Activated naive CD4-positive, alpha-beta T cell treated with anti-CD3 and anti-CD28 coated beads, Interleukin-2, amount 50 U/mL, for 72 hours (primary cell): Measurements from ENCODE around the gene SLC6A2. TPM values are rescaled to one million over a fixed set of nuclear protein-coding genes. Genes with fewer than 3 reads are reported as not detected.
"Not testable (repeated sequence)": the region's sequence is repeated elsewhere in the genome, so short reads cannot be mapped to it uniquely, and the experiment has no call there.

Experiments used
- ATAC-seq, 2 donors: fragments of 150-1000 bp; cut with Tn5 transposase; 2 replicates each; pipeline ENCODE4 v1.10.0; 2021; ENCODE audit warnings: mild to moderate bottlenecking in 2 of 2, moderate library complexity in 2 of 2
- DNase-seq, 2 donors: peaks; one replicate each; pipeline ENCODE4 v3.0.0; 2021 to 2022; ENCODE audit warnings: low spot score in 2 of 2
- H3K27ac Mint-ChIP-seq, 2 donors: one replicate each; pipeline ENCODE4 v1.8.0; 2022; ENCODE audit warnings: mild to moderate bottlenecking in 2 of 2, mixed read lengths in 2 of 2
- H3K36me3 Mint-ChIP-seq, 2 donors: one replicate each; pipeline ENCODE4 v1.8.0; 2022; ENCODE audit warnings: mixed read lengths in 2 of 2
- H3K9me3 Mint-ChIP-seq, 2 donors: one replicate each; pipeline ENCODE4 v1.8.0; 2022; ENCODE audit warnings: mixed read lengths in 2 of 2
- total RNA-seq, 2 donors: library from RNA; stranded (reverse); gene quantifications; one replicate each; pipeline ENCODE4 v1.2.3, GENCODE V29; 2022

The SLC6A2 gene
- total RNA-seq, 2 donors from 2014 or later = not detected

- no peaks in the 10 kb centered on the region for H3K36me3 Mint-ChIP-seq
- ATAC-seq (no peak), DNase-seq (no peak)
- no peaks in the 10 kb centered on the region for H3K9me3 Mint-ChIP-seq
- H3K27ac Mint-ChIP-seq = no peak overlapping the region
Measured at GRCh38 chr16:55725055-55725777, 69.4 kb downstream of the SLC6A2 start.

GRCh38 chr16:55728797-55729196 is 73.0 kb downstream of the SLC6A2 start:
- Mint-ChIP-seq H3K9me3 (no peaks in the 10 kb centered on the region), H3K36me3 (no peaks in the 10 kb centered on the region), H3K27ac (no peak overlapping the region)
- no peak for DNase-seq
- no peak for ATAC-seq

DNA sequence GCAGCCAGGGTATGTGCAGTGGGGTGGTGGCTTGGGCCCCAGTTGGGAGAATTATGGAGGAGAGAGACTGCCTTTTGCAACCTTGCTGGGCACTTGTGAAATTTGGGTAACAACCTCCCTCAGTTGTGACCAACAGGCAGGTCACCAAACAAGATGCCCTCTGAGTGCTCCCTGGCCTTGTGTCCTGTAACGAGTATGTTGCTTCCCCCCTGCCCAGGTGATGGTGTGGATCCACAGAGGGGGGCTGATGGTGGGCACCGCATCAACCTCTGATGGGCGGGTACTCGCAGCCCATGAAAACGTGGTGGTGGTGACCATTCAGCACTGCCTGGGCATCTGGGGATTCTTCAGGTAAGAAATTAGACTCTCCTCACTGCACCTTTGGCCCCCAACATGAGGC is 74.3 kb downstream of the SLC6A2 start:
- no peaks in the 10 kb centered on the region for H3K36me3 Mint-ChIP-seq
- no peak for ATAC-seq

DNA sequence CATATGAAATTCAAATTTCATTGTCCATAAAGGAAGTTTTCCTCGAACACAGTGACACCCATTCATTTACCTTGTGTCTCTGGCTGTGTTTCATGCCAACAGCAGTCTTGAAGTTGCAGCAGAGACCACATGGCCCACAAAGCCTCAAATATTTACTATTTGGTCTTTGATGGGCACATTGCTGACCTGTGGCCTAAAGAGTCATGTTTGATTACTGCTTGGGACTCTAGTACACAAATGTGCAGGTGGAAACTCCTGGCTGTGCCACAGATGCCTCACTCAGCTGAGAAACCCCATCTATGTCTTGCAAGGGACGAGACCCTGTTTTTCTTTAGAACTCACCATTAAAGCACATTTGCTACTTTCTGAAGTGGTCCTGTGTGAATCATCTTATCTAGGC is 76.7 kb downstream of the SLC6A2 start:
- H3K36me3 Mint-ChIP-seq = no peaks in the 10 kb centered on the region
- peaks cover 5% of the 10 kb centered on the region in 2 donors for H3K9me3 Mint-ChIP-seq
- ATAC-seq = no peak
- DNase-seq = no peak
- H3K27ac Mint-ChIP-seq = no peak overlapping the region

More for the DNA sequence above, 74.3 kb downstream of the SLC6A2 start:
- DNase-seq = no peak
- Mint-ChIP-seq H3K9me3 (peaks cover 2% of the 10 kb centered on the region in 2 donors), H3K27ac (no peak overlapping the region)

- no peaks in the 10 kb centered on the region for H3K36me3 Mint-ChIP-seq
- no peak for ATAC-seq
- DNase-seq = no peak
- H3K9me3 Mint-ChIP-seq = peaks cover 5% of the 10 kb centered on the region in 2 donors
- H3K27ac Mint-ChIP-seq = no peak overlapping the region
Measured at GRCh38 chr16:55734665-55735064, 78.9 kb downstream of the SLC6A2 start.

DNA sequence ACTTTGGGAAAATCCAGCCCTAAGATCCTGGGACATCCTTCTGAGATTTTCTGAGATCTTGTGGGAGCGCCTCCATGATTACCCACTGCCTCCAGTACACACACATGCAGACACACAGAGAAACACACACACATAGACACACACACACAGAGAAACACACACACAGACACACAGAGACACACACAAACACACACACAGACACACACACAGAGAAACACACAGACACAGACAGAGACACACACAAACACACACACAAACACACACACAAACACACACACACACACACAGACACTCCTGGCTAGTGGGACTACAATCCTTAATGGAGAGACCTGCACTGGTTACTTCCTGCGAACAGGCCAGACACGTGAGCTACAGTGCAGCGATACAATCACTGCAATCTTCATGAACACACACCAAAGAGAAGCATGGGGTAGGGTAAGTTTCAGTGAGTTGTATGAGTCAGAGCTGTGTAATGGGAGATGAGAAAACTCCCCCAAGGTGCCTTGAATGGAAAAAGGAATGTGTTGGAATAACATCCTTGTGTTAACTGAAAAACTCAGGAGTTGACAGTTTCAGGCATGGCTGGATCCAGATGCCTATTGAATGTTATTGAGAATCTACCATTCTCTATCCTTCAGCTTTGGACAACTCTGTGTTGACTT is 79.5 kb downstream of the SLC6A2 start:
- no peaks in the 10 kb centered on the region for H3K36me3 Mint-ChIP-seq
- ATAC-seq (no peak), DNase-seq (no peak)
- H3K27ac Mint-ChIP-seq = no peak overlapping the region
- peaks cover 5% of the 10 kb centered on the region in 2 donors for H3K9me3 Mint-ChIP-seq

GRCh38 chr16:55736671-55737070 is 80.9 kb downstream of the SLC6A2 start:
- H3K36me3 Mint-ChIP-seq = no peaks in the 10 kb centered on the region
- no peak overlapping the region for H3K27ac Mint-ChIP-seq
- DNase-seq (no peak), ATAC-seq (no peak)
- H3K9me3 Mint-ChIP-seq = peaks cover 5% of the 10 kb centered on the region in 2 donors

DNA sequence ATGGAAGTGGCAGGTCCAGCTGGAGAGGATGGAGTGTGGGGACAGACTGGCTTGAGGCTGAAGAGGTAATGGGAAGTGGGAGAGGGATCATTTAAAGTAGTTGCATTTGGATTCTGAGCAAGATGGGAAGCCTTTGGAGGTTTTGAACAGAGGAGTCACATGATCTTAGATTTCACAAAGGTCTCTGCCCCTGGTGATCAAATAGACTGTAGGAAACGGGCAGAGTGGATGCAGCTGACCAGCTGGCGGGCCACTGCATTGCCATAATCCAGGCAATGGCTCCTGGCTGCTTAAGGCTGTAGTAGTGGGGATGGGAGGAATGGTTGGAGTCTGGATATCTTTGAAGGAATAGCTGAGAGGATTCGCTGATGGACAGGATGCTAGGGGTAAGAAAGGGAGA is 81.5 kb downstream of the SLC6A2 start:
- Mint-ChIP-seq H3K27ac (no peak overlapping the region), H3K9me3 (peaks cover 5% of the 10 kb centered on the region in 2 donors), H3K36me3 (no peaks in the 10 kb centered on the region)
- no peak for DNase-seq
- no peak for ATAC-seq

DNA sequence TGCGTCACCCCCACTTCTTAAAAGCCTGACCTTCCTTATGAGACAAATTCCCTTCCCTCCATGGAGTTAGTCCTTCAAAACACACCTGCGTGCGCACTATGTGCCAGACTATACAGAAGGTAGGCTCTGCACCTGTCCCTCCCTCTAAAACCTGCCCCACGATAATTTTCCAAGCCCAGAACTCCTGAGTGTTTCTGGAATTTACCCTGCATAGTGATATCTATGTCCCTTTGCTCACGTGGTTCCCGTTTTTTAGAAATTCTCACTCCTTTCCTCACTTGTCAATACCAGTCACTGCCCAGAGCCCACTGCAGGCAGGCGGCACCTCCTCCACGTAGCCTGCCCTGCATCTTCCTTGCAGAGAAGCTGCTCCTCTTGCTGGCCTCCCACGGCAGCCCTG is 82.2 kb downstream of the SLC6A2 start:
- DNase-seq = no peak
- H3K36me3 Mint-ChIP-seq = no peaks in the 10 kb centered on the region
- no peak for ATAC-seq
- H3K27ac Mint-ChIP-seq = no peak overlapping the region
- H3K9me3 Mint-ChIP-seq = peaks cover 5% of the 10 kb centered on the region in 2 donors

GRCh38 chr16:55746081-55746480 is 90.3 kb downstream of the SLC6A2 start:
- Mint-ChIP-seq H3K27ac (no peak overlapping the region), H3K36me3 (no peaks in the 10 kb centered on the region), H3K9me3 (no peaks in the 10 kb centered on the region)
- DNase-seq = no peak
- ATAC-seq = no peak

GRCh38 chr16:55747785-55748184 is 92.0 kb downstream of the SLC6A2 start:
- ATAC-seq (no peak), DNase-seq (no peak)
- Mint-ChIP-seq H3K9me3 (peaks cover 4 to 8% of the 10 kb centered on the region in 2 donors), H3K27ac (no peak overlapping the region), H3K36me3 (peaks cover 0 to 8% of the 10 kb centered on the region in 2 donors)

- ATAC-seq, DNase-seq: not testable (repeated sequence)
- Mint-ChIP-seq H3K36me3 (peaks cover 12 to 30% of the 10 kb centered on the region in 2 donors), H3K27ac (peak overlapping the region; percentile 25 to 32), H3K9me3 (peaks cover 14 to 19% of the 10 kb centered on the region in 2 donors)
Measured at GRCh38 chr16:55752465-55753144, 96.8 kb downstream of the SLC6A2 start.

- peaks cover 12 to 30% of the 10 kb centered on the region in 2 donors for H3K36me3 Mint-ChIP-seq
- H3K27ac Mint-ChIP-seq = peak overlapping the region; percentile 32 to 65
- not testable (repeated sequence) for ATAC-seq, DNase-seq
- H3K9me3 Mint-ChIP-seq = peaks cover 14 to 19% of the 10 kb centered on the region in 2 donors
Measured at GRCh38 chr16:55753145-55753631, 97.4 kb downstream of the SLC6A2 start.

Other genes starting within 250 kb of the SLC6A2 start
- gene MMP2, start 176.8 kb upstream of the SLC6A2 start, total RNA-seq = not detected
- gene LPCAT2, start 146.9 kb upstream of the SLC6A2 start, total RNA-seq = 1 to 10 TPM in 1 of 2 donors, under 1 TPM in 1; 0.30 to 3.0 TPM
- not detected for gene CAPNS2, start 89.3 kb upstream of the SLC6A2 start, total RNA-seq
- not detected for gene CES1, start 177.1 kb downstream of the SLC6A2 start, total RNA-seq
- not detected for gene CES5A, start 219.4 kb downstream of the SLC6A2 start, total RNA-seq